CD4-positive, alpha-beta memory T cell (primary cell): ENCODE results near the gene CISD3. TPM values are rescaled to one million over a fixed set of nuclear protein-coding genes. Genes with fewer than 3 reads are reported as not detected.

Experiments used
- CTCF ChIA-PET: fragments of 350-600 bp; sonication (Branson Sonifier 250); formaldehyde crosslinking; loops from one replicate; lab custom pipeline; 2021; ENCODE audit warnings: inconsistent platforms; ENCODE audit not compliant: partially characterized antibody; lab: Charles Lee
- POLR2A ChIA-PET: fragments of 350-600 bp; sonication (Branson Sonifier 250); formaldehyde crosslinking; loops from one replicate; lab custom pipeline; 2021; ENCODE audit not compliant: partially characterized antibody; lab: Charles Lee
- DNase-seq, 5 donors: peaks; one replicate each; pipeline versions ENCODE4 v3.0.0 to v3.0.0-alpha.2; 2020 to 2022; ENCODE audit warnings: mixed read lengths in 1 of 5
- H3K27ac ChIP-seq: one replicate; pipeline ENCODE4 v1.7.0; 2013; ENCODE audit warnings: low read depth, low read length
- H3K27me3 ChIP-seq: 2 replicates; pipeline ENCODE4 v1.7.0; 2013; ENCODE audit warnings: mild to moderate bottlenecking, low read length, moderate library complexity; ENCODE audit not compliant: insufficient read depth
- H3K36me3 ChIP-seq: 2 replicates; pipeline ENCODE4 v1.7.0; 2013; ENCODE audit warnings: mild to moderate bottlenecking, low read length, moderate library complexity; ENCODE audit not compliant: insufficient read depth
- H3K4me1 ChIP-seq: 2 replicates; pipeline ENCODE4 v1.7.0; 2013; ENCODE audit warnings: mild to moderate bottlenecking, low read length, moderate library complexity; ENCODE audit not compliant: insufficient read depth
- H3K4me3 ChIP-seq, 2 donors: one replicate each; pipeline ENCODE4 v1.7.0; 2013; ENCODE audit warnings: low read length in 2 of 2, mild to moderate bottlenecking in 1 of 2
- H3K9me3 ChIP-seq, 2 donors: one replicate each; pipeline ENCODE4 v1.7.0; 2013; ENCODE audit warnings: low read length in 2 of 2, control low read depth in 1 of 2; ENCODE audit not compliant: control insufficient read depth in 1 of 2
- H3K27ac Mint-ChIP-seq, 7 donors: one replicate each; pipeline ENCODE4 v1.8.0; 2020 to 2021; ENCODE audit warnings: mixed read lengths in 7 of 7, mild to moderate bottlenecking in 6 of 7, inconsistent platforms in 3 of 7, moderate library complexity in 3 of 7
- H3K27me3 Mint-ChIP-seq, 2 donors: one replicate each; pipeline ENCODE4 v1.8.0; 2020 to 2021; ENCODE audit warnings: mixed read lengths in 2 of 2
- H3K36me3 Mint-ChIP-seq, 2 donors: one replicate each; pipeline ENCODE4 v1.8.0; 2020 to 2021; ENCODE audit warnings: mixed read lengths in 2 of 2, inconsistent platforms in 1 of 2, mild to moderate bottlenecking in 1 of 2
- H3K4me1 Mint-ChIP-seq, 4 donors: one replicate each; pipeline ENCODE4 v1.8.0; 2020 to 2021; ENCODE audit warnings: mixed read lengths in 4 of 4, mild to moderate bottlenecking in 1 of 4
- H3K4me3 Mint-ChIP-seq, 8 donors: one replicate each; pipeline ENCODE4 v1.8.0; 2020 to 2021; ENCODE audit warnings: mixed read lengths in 8 of 8, mild to moderate bottlenecking in 7 of 8, moderate library complexity in 6 of 8, inconsistent platforms in 3 of 8
- H3K9me3 Mint-ChIP-seq, 8 donors: one replicate each; pipeline ENCODE4 v1.8.0; 2020 to 2021; ENCODE audit warnings: mixed read lengths in 8 of 8, mild to moderate bottlenecking in 5 of 8, inconsistent platforms in 3 of 8, moderate library complexity in 1 of 8
- intact Hi-C: fragments of 100-400 bp; cut with micrococcal nuclease; formaldehyde crosslinking; loops from one replicate; pipeline ENCODE4 v1.15.1; 2023
- polyA plus RNA-seq, 2 donors: library from polyadenylated mRNA; unstranded; fragments of 300-500 nt; fragmentation: Illumina TruSeq; gene quantifications; one replicate each; pipeline ENCODE4 v1.2.3, GENCODE V29; 2021
- total RNA-seq, 2 experiments: library from RNA; stranded (reverse); gene quantifications; one replicate each; pipeline ENCODE4 v1.2.3, GENCODE V29; 2021

CISD3 gene
- total and polyA plus RNA-seq, 4 experiments from 2014 or later, result 12.5 to 57.6 (median 34.4) TPM

- H3K4me3 ChIP-seq, result peak overlapping the region; percentile 66 to 89
- H3K27ac ChIP-seq, result peak overlapping the region; percentile 76
- peaks cover 29% of the 10 kb centered on the region for H3K36me3 ChIP-seq
- no peaks in the 10 kb centered on the region for H3K27me3 ChIP-seq
- no peaks in the 10 kb centered on the region for H3K9me3 ChIP-seq
- intact Hi-C loops, result loop anchor here (10.0 kb wide), 1 partner anchor 498 kb away; the partner anchor contains the start of gene RPL19
- POLR2A ChIA-PET, result interaction anchor here (0.6 to 14.0 kb wide), 10 partner anchors 9 to 147 kb away, joined by 3 to 588 read pairs (median 6); partner anchors contain the start of genes CISD3, EPOP, PIP4K2B and PSMB3
- CTCF ChIA-PET, result interaction anchor here (1.1 to 6.5 kb wide), 5 partner anchors 21 to 32 kb away, joined by 4 to 34 read pairs (median 9); partner anchors contain the start of gene EPOP
- Mint-ChIP-seq H3K36me3 (peaks cover 25 to 77% of the 10 kb centered on the region in 2 donors), H3K4me3 (peak overlapping the region; percentile 94 to 99 (median 96)), H3K4me1 (peaks cover 22 to 77% (median 45%) of the 10 kb centered on the region in 4 donors), H3K9me3 (no peaks in the 10 kb centered on the region), H3K27me3 (no peaks in the 10 kb centered on the region), H3K27ac (peak overlapping the region; percentile 88 to 96 (median 94))
- H3K4me1 ChIP-seq, result peaks cover 49% of the 10 kb centered on the region
- DNase-seq, result peak in 4 of 5 donors; percentile 19 to 68 (median 28)
Observed at GRCh38 chr17:38706505-38707216, 23.5 kb upstream of the CISD3 start.

GRCh38 chr17:38707678-38708351 lies 22.3 kb upstream of the CISD3 start:
- POLR2A ChIA-PET, result interaction anchor here (1.3 to 14.0 kb wide), 3 partner anchors 17 to 32 kb away, joined by 7 to 588 read pairs (median 37); partner anchors contain the start of genes CISD3 and EPOP
- peaks cover 32 to 82% of the 10 kb centered on the region in 2 donors for H3K36me3 Mint-ChIP-seq
- Histone ChIP-seq H3K27me3 (no peaks in the 10 kb centered on the region), H3K27ac (peak overlapping the region; percentile 76), H3K9me3 (no peaks in the 10 kb centered on the region), H3K36me3 (peaks cover 40% of the 10 kb centered on the region), H3K4me3 (no peak overlapping the region), H3K4me1 (peaks cover 48% of the 10 kb centered on the region)
- peak overlapping the region in 6 of 7 donors; percentile 83 to 96 (median 91) for H3K27ac Mint-ChIP-seq
- H3K27me3 Mint-ChIP-seq, result no peaks in the 10 kb centered on the region
- no peaks in the 10 kb centered on the region for H3K9me3 Mint-ChIP-seq
- H3K4me3 Mint-ChIP-seq, result peak overlapping the region; percentile 37 to 99 (median 96)
- CTCF ChIA-PET, result interaction anchor here (1.1 to 6.5 kb wide), 4 partner anchors 20 to 33 kb away, joined by 4 to 34 read pairs (median 18); partner anchors contain the start of gene EPOP
- H3K4me1 Mint-ChIP-seq, result peaks cover 21 to 68% (median 45%) of the 10 kb centered on the region in 4 donors
- no peak for DNase-seq
- intact Hi-C loops, result loop anchor here (10.0 kb wide), 1 partner anchor 497 kb away; the partner anchor contains the start of gene RPL19

DNA sequence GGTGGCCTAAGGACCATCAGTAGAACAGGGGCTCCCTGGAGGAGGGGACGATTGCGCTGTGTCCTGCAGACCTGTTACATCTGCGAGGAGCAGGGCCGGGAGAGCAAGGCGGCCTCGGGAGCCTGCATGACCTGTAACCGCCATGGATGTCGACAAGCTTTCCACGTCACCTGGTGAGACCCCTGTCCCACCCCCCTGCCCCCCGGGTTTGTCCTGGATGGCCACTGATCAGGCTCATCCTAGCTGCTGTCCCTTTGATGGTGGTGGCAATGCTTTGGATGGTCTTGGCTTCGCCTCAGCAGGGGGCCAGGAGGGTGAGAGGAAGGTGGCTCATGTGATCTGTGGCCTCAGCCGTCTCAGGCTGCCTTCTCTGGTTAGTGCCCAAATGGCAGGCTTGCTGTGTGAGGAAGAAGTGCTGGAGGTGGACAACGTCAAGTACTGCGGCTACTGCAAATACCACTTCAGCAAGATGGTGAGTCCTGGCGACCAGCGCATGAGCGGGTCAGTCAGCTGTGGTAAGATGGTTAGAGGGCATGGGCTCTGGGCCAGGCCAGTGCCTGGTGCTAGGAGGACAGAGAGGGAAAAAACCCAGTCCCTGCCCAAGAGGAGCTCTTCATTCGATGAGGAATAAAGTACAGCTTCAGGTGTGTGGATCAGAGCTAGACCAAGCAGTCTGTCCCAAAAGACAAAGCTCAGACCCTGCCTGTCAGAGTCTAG lies 20.9 kb upstream of the CISD3 start:
- H3K4me3 Mint-ChIP-seq, result no peak overlapping the region
- H3K27me3 Mint-ChIP-seq, result no peaks in the 10 kb centered on the region
- H3K4me3 ChIP-seq, result no peak overlapping the region
- H3K9me3 ChIP-seq, result no peaks in the 10 kb centered on the region
- DNase-seq, result no peak
- H3K27ac Mint-ChIP-seq, result peak overlapping the region in 5 of 7 donors; percentile 60 to 82 (median 73)
- H3K4me1 Mint-ChIP-seq, result peaks cover 20 to 59% (median 38%) of the 10 kb centered on the region in 4 donors
- POLR2A ChIA-PET, result interaction anchor here (0.6 to 14.0 kb wide), 3 partner anchors 10 to 43 kb away, joined by 3 to 588 read pairs (median 5); partner anchors contain the start of gene CISD3
- H3K9me3 Mint-ChIP-seq, result no peaks in the 10 kb centered on the region
- no peak overlapping the region for H3K27ac ChIP-seq
- peaks cover 32 to 78% of the 10 kb centered on the region in 2 donors for H3K36me3 Mint-ChIP-seq
- H3K4me1 ChIP-seq, result peaks cover 42% of the 10 kb centered on the region
- peaks cover 55% of the 10 kb centered on the region for H3K36me3 ChIP-seq
- intact Hi-C loops, result loop anchor here (10.0 kb wide), 1 partner anchor 496 kb away; the partner anchor contains the start of gene RPL19
- CTCF ChIA-PET, result interaction anchor here (1.3 to 6.5 kb wide), 2 partner anchors 19 to 25 kb away, joined by 9 to 34 read pairs; no protein-coding TSS in a partner anchor
- no peaks in the 10 kb centered on the region for H3K27me3 ChIP-seq

DNA sequence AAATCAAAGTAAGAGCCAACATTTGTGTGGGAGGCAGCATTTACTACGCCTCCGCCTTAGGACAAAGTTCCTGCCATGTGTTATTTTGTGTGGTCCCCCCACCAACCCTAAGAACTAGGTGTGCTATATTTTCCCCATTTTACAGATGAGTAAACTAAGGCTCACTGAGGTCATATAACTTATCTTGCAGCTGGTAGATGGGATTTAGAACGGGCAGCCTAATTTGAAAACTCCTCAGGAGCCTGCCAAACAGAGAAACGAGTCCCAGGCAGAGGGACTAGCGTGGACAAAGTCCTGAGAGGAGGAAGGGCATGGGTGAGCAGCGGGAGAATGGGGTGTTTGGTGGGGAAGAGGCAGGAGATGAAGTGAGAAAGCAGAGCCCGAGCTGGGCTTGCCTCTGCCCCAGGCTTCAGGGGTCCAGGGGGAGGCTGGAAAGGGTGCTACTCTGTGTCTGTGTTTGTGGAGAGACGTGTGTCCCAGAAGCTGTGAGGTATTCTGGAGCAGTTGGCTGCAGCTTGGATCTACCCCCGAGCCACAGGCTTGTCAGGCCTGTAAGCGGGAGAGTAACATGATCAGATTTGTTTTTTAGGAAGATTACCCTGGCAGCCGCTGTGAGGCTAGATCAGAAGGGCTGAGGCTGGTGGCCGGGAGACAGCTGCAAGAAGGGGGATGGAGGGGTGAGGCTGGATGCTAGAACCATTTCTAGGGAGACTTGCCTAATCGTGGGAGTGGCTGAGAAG lies 20.1 kb upstream of the CISD3 start:
- no peaks in the 10 kb centered on the region for H3K27me3 Mint-ChIP-seq
- intact Hi-C loops, result loop anchor here (10.0 kb wide), 1 partner anchor 495 kb away; the partner anchor contains the start of gene RPL19
- no peak for DNase-seq
- H3K27ac Mint-ChIP-seq, result peak overlapping the region; percentile 67 to 86 (median 80)
- H3K27me3 ChIP-seq, result no peaks in the 10 kb centered on the region
- no peak overlapping the region for H3K4me3 ChIP-seq
- H3K9me3 ChIP-seq, result no peaks in the 10 kb centered on the region
- peaks cover 56% of the 10 kb centered on the region for H3K36me3 ChIP-seq
- H3K4me1 ChIP-seq, result peaks cover 40% of the 10 kb centered on the region
- CTCF ChIA-PET, result interaction anchor here (0.8 to 6.5 kb wide), 4 partner anchors 18 to 32 kb away, joined by 3 to 34 read pairs (median 8); no protein-coding TSS in a partner anchor
- POLR2A ChIA-PET, result interaction anchor here (1.3 to 14.0 kb wide), 3 partner anchors 8 to 15 kb away, joined by 5 to 588 read pairs (median 8); partner anchors contain the start of gene CISD3
- H3K4me3 Mint-ChIP-seq, result no peak overlapping the region
- H3K27ac ChIP-seq, result no peak overlapping the region
- H3K4me1 Mint-ChIP-seq, result peaks cover 19 to 63% (median 34%) of the 10 kb centered on the region in 4 donors
- peaks cover 32 to 79% of the 10 kb centered on the region in 2 donors for H3K36me3 Mint-ChIP-seq
- no peaks in the 10 kb centered on the region for H3K9me3 Mint-ChIP-seq

DNA sequence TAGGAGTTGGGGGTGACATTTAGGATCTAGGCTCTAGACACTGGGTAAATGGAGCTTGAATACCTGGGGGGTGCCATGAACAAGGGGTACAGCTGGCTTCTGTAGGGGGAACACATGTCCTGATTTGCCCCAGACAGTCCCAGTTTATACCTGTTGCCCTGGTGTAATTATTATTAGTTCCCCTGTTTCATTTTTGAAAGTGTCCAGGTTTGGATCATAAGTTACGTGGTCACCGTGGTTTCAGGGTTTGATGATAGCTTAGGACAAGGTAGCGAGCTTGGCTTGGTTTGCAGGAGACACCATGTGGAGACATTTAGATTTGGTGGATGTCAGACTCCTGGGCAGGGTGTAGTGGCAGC lies 19.6 kb upstream of the CISD3 start:
- ChIA-PET POLR2A (interaction anchor here (1.3 to 14.0 kb wide), 2 partner anchors 9 to 15 kb away, joined by 8 to 588 read pairs; partner anchors contain the start of gene CISD3), CTCF (interaction anchor here (0.8 to 1.1 kb wide), 3 partner anchors 18 to 33 kb away, joined by 3 to 6 read pairs (median 4); no protein-coding TSS in a partner anchor)
- Histone ChIP-seq H3K27ac (no peak overlapping the region), H3K4me3 (no peak overlapping the region), H3K4me1 (peaks cover 43% of the 10 kb centered on the region), H3K36me3 (peaks cover 62% of the 10 kb centered on the region), H3K9me3 (no peaks in the 10 kb centered on the region), H3K27me3 (no peaks in the 10 kb centered on the region)
- Mint-ChIP-seq H3K4me3 (no peak overlapping the region), H3K4me1 (peaks cover 19 to 68% (median 34%) of the 10 kb centered on the region in 4 donors), H3K36me3 (peaks cover 32 to 83% of the 10 kb centered on the region in 2 donors), H3K9me3 (no peaks in the 10 kb centered on the region), H3K27ac (peak overlapping the region; percentile 7 to 86 (median 65)), H3K27me3 (no peaks in the 10 kb centered on the region)
- no peak for DNase-seq
- intact Hi-C loops, result no loop called here

- ChIA-PET CTCF (interaction anchor here (0.8 to 1.1 kb wide), 2 partner anchors 17 to 24 kb away, joined by 4 to 6 read pairs; no protein-coding TSS in a partner anchor), POLR2A (interaction anchor here (1.3 to 14.0 kb wide), 2 partner anchors 9 to 14 kb away, joined by 8 to 588 read pairs; partner anchors contain the start of gene CISD3)
- DNase-seq, result no peak
- no peak overlapping the region for H3K4me3 Mint-ChIP-seq
- H3K27me3 Mint-ChIP-seq, result no peaks in the 10 kb centered on the region
- H3K27ac Mint-ChIP-seq, result peak overlapping the region in 5 of 7 donors; percentile 7 to 81 (median 67)
- no peaks in the 10 kb centered on the region for H3K9me3 Mint-ChIP-seq
- Histone ChIP-seq H3K9me3 (no peaks in the 10 kb centered on the region), H3K27ac (no peak overlapping the region), H3K4me3 (no peak overlapping the region), H3K27me3 (no peaks in the 10 kb centered on the region), H3K36me3 (peaks cover 66% of the 10 kb centered on the region), H3K4me1 (peaks cover 43% of the 10 kb centered on the region)
- peaks cover 36 to 84% of the 10 kb centered on the region in 2 donors for H3K36me3 Mint-ChIP-seq
- peaks cover 19 to 69% (median 34%) of the 10 kb centered on the region in 4 donors for H3K4me1 Mint-ChIP-seq
- intact Hi-C loops, result no loop called here
Observed at GRCh38 chr17:38710985-38711384, 19.2 kb upstream of the CISD3 start.
